ENCODE results near the gene CDH19. TPM values are rescaled to one million over a fixed set of nuclear protein-coding genes. Genes with fewer than 3 reads are reported as not detected.

CDH19 gene
- total RNA-seq, 4 donors from 2014 or later: 0.56 to 18.6 (median 2.9) TPM

DNA sequence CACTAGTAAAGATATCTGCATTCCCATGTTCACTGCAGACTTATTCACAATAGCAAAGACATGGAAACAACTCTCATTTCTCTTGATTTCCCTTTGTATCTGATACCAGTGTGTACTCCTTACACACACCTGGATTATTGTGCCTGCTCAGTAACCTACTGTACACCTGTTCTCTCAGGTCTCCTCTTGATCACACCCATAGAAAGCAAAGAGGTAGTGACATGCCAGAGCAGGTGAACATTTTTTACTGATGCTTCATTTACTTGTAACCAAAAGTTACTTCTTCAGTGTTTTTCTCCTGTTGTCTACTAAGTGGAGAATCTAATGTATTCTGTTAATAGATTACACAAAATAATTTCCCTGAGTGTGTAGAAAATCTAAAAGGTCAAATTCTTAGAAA, 46.8 kb downstream of the CDH19 start:
- ATAC-seq (ENCODE audit: low FRiP score): no peak
- no peak for DNase-seq (ENCODE audit: low spot score)
- TF ChIP-seq, protein P1, sequence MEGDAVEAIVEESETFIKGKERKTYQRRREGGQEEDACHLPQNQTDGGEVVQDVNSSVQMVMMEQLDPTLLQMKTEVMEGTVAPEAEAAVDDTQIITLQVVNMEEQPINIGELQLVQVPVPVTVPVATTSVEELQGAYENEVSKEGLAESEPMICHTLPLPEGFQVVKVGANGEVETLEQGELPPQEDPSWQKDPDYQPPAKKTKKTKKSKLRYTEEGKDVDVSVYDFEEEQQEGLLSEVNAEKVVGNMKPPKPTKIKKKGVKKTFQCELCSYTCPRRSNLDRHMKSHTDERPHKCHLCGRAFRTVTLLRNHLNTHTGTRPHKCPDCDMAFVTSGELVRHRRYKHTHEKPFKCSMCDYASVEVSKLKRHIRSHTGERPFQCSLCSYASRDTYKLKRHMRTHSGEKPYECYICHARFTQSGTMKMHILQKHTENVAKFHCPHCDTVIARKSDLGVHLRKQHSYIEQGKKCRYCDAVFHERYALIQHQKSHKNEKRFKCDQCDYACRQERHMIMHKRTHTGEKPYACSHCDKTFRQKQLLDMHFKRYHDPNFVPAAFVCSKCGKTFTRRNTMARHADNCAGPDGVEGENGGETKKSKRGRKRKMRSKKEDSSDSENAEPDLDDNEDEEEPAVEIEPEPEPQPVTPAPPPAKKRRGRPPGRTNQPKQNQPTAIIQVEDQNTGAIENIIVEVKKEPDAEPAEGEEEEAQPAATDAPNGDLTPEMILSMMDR (IDR thresholded peaks at IDR 0.05): no peak

DNA sequence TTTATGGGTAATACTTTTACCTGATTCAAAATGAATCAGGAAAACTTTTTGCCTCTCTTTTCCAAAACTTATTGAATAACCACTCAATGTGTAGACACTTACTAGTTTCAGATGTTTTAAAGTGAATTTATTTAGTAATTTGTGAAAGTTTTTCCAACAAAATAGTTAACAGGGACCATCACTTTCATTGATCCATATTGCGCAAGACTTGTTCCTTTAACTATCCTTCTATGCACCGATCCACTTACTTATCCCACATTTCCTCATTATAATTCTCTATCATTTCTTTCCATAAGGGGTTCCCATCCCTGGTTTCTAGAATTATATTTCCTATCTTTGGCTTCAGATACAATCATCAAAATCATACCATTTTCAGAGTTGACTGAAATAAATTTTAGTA, 48.3 kb downstream of the CDH19 start:
- DNase-seq (ENCODE audit: low spot score) (no peak), ATAC-seq (ENCODE audit: low FRiP score) (no peak)
- TF ChIP-seq, protein P1 (IDR thresholded peaks at IDR 0.05): no peak

DNA sequence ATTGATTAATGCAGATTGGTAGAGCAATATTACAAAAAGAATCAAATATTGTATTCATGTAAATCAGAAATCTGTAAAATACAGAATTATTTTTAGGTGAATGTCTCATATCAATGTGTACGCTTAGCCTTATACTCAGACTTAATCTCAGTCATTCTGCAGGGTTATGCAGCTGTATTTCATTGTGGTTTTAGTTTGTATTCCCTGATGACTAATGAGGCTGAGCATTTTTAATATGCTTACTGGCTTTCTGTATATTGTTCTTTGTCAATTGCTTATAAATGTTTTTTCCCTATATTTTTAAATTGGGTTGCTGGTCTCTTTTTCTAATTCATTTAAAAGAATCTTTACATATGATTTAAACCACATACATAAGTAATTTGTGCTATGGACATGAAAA, 50.1 kb downstream of the CDH19 start:
- TF ChIP-seq, protein P1 (IDR thresholded peaks at IDR 0.05): no peak
- ATAC-seq (ENCODE audit: low FRiP score) (no peak), DNase-seq (ENCODE audit: low spot score) (no peak)

DNA sequence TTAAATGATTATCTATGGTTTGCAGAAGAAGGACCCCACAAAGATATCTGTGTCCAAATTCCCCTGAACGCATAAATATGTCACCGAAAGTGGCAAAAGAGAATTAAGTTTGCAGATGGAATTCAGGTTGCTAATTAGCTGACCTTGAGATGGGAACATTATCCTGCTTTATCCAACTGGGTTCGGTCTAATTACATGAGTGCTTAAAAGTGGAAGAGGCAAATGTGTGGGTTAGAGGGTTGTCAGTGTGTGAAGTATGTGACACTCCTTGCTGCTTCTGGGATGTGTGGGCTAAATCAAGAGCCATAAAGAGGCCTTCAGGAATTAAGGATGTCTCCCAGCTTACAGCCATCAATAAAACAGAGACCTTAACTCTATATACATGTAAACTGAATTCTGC, 53.5 kb downstream of the CDH19 start:
- DNase-seq (ENCODE audit: low spot score): no peak
- TF ChIP-seq, protein P1 (IDR thresholded peaks at IDR 0.05): no peak
- ATAC-seq (ENCODE audit: low FRiP score): no peak

DNA sequence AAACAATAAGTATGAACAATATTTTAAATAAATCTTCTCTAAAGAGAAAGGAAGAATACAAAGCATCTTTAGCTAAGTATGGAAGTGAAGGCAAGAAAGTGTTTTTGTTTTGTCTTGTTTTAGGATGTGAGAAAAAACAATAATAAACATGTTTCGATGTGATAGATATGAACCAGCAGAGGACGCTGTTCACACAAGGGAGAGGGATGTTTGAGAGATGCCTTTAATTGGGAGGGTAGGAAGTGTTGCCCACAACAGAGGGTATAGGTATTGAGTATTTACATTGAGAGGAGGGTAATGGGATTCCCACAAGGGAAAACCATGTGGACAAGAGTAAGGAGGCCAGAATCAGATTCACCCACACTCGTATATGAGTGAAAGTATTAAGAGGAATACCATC, 55.1 kb downstream of the CDH19 start:
- no peak for ATAC-seq (ENCODE audit: low FRiP score)
- TF ChIP-seq, protein P1 (IDR thresholded peaks at IDR 0.05): no peak
- no peak for DNase-seq (ENCODE audit: low spot score)

DNA sequence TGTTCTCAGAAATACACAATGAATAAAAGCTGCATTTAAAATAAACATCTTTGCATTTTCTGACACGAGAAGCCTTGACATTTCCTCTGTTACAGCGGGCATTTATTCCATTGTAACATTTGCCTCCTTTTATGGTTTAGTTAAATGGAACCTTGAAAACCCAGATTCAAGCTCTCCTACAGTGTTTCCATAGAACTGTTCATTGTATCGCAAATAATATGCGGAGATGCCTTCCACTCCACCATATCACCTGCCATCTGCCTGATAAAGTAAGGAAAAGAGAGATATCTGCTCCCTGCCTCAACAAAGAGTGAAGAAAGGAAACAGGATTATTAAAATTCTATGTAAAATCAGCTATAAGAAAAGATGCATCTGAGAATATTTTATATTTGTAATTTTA, 69.8 kb downstream of the CDH19 start:
- DNase-seq (ENCODE audit: low spot score) (no peak), ATAC-seq (ENCODE audit: low FRiP score) (no peak)
- TF ChIP-seq, protein P1 (IDR thresholded peaks at IDR 0.05): no peak

DNA sequence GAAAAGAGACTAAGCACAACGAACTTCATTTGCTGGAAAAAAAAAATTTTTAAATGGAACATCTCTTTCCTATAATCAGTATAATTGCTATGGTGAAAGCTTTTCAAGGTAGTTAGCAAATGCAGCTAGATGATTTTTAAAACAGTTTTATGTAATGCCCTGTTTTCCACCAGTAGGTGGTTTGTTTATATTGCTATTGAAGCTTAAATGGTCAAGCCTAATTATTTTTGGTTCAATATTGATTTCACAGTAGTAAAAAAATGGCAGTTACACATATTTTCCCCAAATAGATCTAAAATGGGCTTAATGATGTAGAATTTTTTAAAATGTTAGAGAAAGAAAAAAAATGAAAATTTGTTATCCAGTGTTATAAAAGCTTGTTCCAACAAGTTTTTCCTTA, 70.2 kb downstream of the CDH19 start:
- ATAC-seq (ENCODE audit: low FRiP score) (no peak), DNase-seq (ENCODE audit: low spot score) (no peak)
- TF ChIP-seq, protein P1 (IDR thresholded peaks at IDR 0.05): no peak

Data from omental fat pad (tissue), 4 donors.